Suprapubic skin (tissue), 4 donors: ENCODE data around the gene MED17.

ENCODE experiments used
- EP300 ChIP-seq: sonication (generic); formaldehyde crosslinking; IDR thresholded peaks from one replicate; pipeline ENCODE4 v1.6.1; 2017; ENCODE audit warnings: antibody characterized with exemption
- POLR2A ChIP-seq, 2 donors: fragments of 450-650 bp; IDR thresholded peaks; one replicate each; pipeline ENCODE4 v1.6.1; 2017; ENCODE audit warnings: antibody characterized with exemption in 2 of 2, mild to moderate bottlenecking in 2 of 2, moderate library complexity in 2 of 2
- POLR2AphosphoS5 ChIP-seq, 3 donors: sonication (generic); formaldehyde crosslinking; IDR thresholded peaks; one replicate each; pipeline ENCODE4 v1.6.1; 2017; ENCODE audit warnings: antibody characterized with exemption in 3 of 3
- TF ChIP-seq, protein P1 (sequence below), 2 donors: fragments of 200-600 bp in 1 of 2; fragments of 450-650 bp in 1 of 2; sonication (generic) in 1 of 2; IDR thresholded peaks; one replicate each; pipeline ENCODE4 v1.5.1; 2016 to 2019; ENCODE audit warnings: antibody characterized with exemption in 2 of 2, mild to moderate bottlenecking in 1 of 2, moderate library complexity in 1 of 2

DNA sequence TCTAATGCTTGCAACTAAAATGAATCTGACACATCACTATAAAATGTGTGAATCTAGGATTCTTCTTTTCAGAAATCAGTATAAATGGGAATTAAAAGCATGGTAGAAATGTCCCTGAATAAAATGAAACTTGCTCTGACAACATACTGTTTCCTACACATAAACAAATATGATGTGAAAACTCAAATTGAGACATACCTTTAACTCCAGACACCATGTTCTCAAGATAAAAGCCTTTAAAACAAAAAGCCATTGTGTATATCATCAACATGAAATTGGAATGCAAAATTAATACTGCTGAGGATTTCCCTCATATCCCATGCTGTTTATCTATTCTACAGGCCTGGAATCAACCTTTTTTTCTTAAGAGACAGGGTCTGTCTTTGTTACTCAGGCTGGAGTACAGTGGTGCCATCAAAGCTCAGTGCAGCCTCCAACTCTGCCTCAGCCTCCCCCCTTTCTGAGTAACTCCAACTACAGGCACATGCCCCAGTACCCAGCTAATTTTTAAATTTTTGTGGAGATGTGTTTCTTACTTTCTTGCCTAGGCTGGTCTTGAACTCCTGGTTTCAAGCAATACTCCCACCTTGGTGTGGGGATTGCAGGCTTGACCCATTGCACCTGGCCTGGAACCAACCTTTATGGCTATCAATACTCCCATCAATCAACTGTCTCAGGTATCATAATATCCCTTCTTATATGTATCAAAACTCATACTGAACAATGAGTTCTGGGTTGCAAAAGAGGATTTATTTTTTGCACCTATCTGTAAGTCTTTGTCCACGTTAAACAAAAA, 49.5 kb upstream of the MED17 start:
- no peak for TF ChIP-seq POLR2AphosphoS5 (IDR thresholded peaks at IDR 0.05)
- TF ChIP-seq, protein P1, sequence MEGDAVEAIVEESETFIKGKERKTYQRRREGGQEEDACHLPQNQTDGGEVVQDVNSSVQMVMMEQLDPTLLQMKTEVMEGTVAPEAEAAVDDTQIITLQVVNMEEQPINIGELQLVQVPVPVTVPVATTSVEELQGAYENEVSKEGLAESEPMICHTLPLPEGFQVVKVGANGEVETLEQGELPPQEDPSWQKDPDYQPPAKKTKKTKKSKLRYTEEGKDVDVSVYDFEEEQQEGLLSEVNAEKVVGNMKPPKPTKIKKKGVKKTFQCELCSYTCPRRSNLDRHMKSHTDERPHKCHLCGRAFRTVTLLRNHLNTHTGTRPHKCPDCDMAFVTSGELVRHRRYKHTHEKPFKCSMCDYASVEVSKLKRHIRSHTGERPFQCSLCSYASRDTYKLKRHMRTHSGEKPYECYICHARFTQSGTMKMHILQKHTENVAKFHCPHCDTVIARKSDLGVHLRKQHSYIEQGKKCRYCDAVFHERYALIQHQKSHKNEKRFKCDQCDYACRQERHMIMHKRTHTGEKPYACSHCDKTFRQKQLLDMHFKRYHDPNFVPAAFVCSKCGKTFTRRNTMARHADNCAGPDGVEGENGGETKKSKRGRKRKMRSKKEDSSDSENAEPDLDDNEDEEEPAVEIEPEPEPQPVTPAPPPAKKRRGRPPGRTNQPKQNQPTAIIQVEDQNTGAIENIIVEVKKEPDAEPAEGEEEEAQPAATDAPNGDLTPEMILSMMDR (IDR thresholded peaks at IDR 0.05) = no peak
- no peak for TF ChIP-seq POLR2A (IDR thresholded peaks at IDR 0.05)
- no peak for TF ChIP-seq EP300
